Suprapubic skin (tissue), 4 donors: Measurements from ENCODE around the gene KRT75. TPM values are rescaled to one million over a fixed set of nuclear protein-coding genes. Genes with fewer than 3 reads are reported as not detected.

Experiments
- DNase-seq, 2 donors: peaks; one replicate each; pipeline ENCODE4 v3.0.0-alpha.2; 2019; ENCODE audit warnings: low spot score in 2 of 2
- H3K27ac ChIP-seq: fragments of 200-600 bp; sonication (generic); one replicate; pipeline ENCODE4 v1.5.1; 2019
- H3K27me3 ChIP-seq: fragments of 200-600 bp; sonication (generic); one replicate; pipeline ENCODE4 v1.5.1; 2019
- H3K36me3 ChIP-seq: fragments of 200-600 bp; sonication (generic); one replicate; pipeline ENCODE4 v1.5.1; 2019
- H3K4me1 ChIP-seq: fragments of 200-600 bp; sonication (generic); one replicate; pipeline ENCODE4 v1.5.1; 2019
- H3K4me3 ChIP-seq: fragments of 200-600 bp; sonication (generic); one replicate; pipeline ENCODE4 v1.5.1; 2019; ENCODE audit warnings: mild to moderate bottlenecking
- H3K9me3 ChIP-seq: fragments of 200-600 bp; sonication (generic); one replicate; pipeline ENCODE4 v1.5.1; 2019
- CTCF ChIP-seq, 2 donors: fragments of 200-600 bp in 1 of 2; fragments of 450-650 bp in 1 of 2; sonication (generic) in 1 of 2; IDR thresholded peaks; one replicate each; pipeline ENCODE4 v1.5.1; 2016 to 2019; ENCODE audit warnings: antibody characterized with exemption in 2 of 2, mild to moderate bottlenecking in 1 of 2, moderate library complexity in 1 of 2
- EP300 ChIP-seq: sonication (generic); formaldehyde crosslinking; IDR thresholded peaks from one replicate; pipeline ENCODE4 v1.6.1; 2017; ENCODE audit warnings: antibody characterized with exemption
- POLR2A ChIP-seq, 2 donors: fragments of 450-650 bp; IDR thresholded peaks; one replicate each; pipeline ENCODE4 v1.6.1; 2017; ENCODE audit warnings: antibody characterized with exemption in 2 of 2, mild to moderate bottlenecking in 2 of 2, moderate library complexity in 2 of 2
- POLR2AphosphoS5 ChIP-seq, 3 donors: sonication (generic); formaldehyde crosslinking; IDR thresholded peaks; one replicate each; pipeline ENCODE4 v1.6.1; 2017; ENCODE audit warnings: antibody characterized with exemption in 3 of 3
- WGBS: methylation state at CpG from one replicate; pipeline ENCODE4 v1.1.5; 2018; 5-methylcytosine and 5-hydroxymethylcytosine counted together
- total RNA-seq, 4 donors: library from RNA; depleted of rRNA; stranded (reverse); fragments of >200 nt; gene quantifications; one replicate each; pipeline ENCODE4 v1.1.0, GENCODE V29; 2016

The KRT75 gene
- 10 to 100 TPM in 3 of 4 donors, 1 to 10 TPM in 1; 3.3 to 67.9 (median 21.2) TPM for total RNA-seq

GRCh38 chr12:52434081-52434733 is at the start of gene KRT75:
Gene KRT75 (minus strand): TSS chr12:52434371. CDS start chr12:52434304, 67 bp downstream.
- peak in 1 of 2 donors; percentile 71 for DNase-seq
- Histone ChIP-seq H3K9me3 (no peaks in the 10 kb centered on the region), H3K36me3 (no peaks in the 10 kb centered on the region), H3K27me3 (peaks cover 33% of the 10 kb centered on the region), H3K27ac (peak within 1 kb of the TSS; percentile 33), H3K4me3 (no peak within 1 kb of the TSS), H3K4me1 (peaks cover 14% of the 10 kb centered on the region)
- WGBS = 79% methylated on average over 17 of the region's 20 CpGs
- TF ChIP-seq EP300 (no peak), POLR2AphosphoS5 (IDR thresholded peaks at IDR 0.05) (no peak), POLR2A (IDR thresholded peaks at IDR 0.05) (no peak), CTCF (IDR thresholded peaks at IDR 0.05) (no peak)

GRCh38 chr12:52480073-52480472 is 45.9 kb upstream of the KRT75 start:
- Histone ChIP-seq H3K27ac (no peak overlapping the region), H3K27me3 (no peaks in the 10 kb centered on the region), H3K4me3 (no peak overlapping the region), H3K9me3 (no peaks in the 10 kb centered on the region), H3K36me3 (no peaks in the 10 kb centered on the region), H3K4me1 (no peaks in the 10 kb centered on the region)
- TF ChIP-seq POLR2A (IDR thresholded peaks at IDR 0.05) (no peak), POLR2AphosphoS5 (IDR thresholded peaks at IDR 0.05) (no peak), CTCF (IDR thresholded peaks at IDR 0.05) (no peak), EP300 (no peak)
- 69% methylated on average over 3 of the region's 3 CpGs for WGBS
- DNase-seq = no peak

GRCh38 chr12:52477651-52478050 is 43.5 kb upstream of the KRT75 start:
- TF ChIP-seq POLR2AphosphoS5 (IDR thresholded peaks at IDR 0.05) (no peak), CTCF (IDR thresholded peaks at IDR 0.05) (no peak), EP300 (no peak), POLR2A (IDR thresholded peaks at IDR 0.05) (no peak)
- WGBS = 97% methylated on average over 2 of the region's 2 CpGs
- Histone ChIP-seq H3K4me1 (no peaks in the 10 kb centered on the region), H3K27ac (no peak overlapping the region), H3K36me3 (no peaks in the 10 kb centered on the region), H3K27me3 (no peaks in the 10 kb centered on the region), H3K4me3 (no peak overlapping the region), H3K9me3 (no peaks in the 10 kb centered on the region)
- no peak for DNase-seq

- TF ChIP-seq CTCF (IDR thresholded peaks at IDR 0.05) (no peak), EP300 (no peak), POLR2A (IDR thresholded peaks at IDR 0.05) (no peak), POLR2AphosphoS5 (IDR thresholded peaks at IDR 0.05) (no peak)
- H3K4me3 ChIP-seq = no peak overlapping the region
- H3K27me3 ChIP-seq = no peaks in the 10 kb centered on the region
- DNase-seq = no peak
- no peak overlapping the region for H3K27ac ChIP-seq
- 94% methylated on average over 2 of the region's 2 CpGs for WGBS
- no peaks in the 10 kb centered on the region for H3K36me3 ChIP-seq
- no peaks in the 10 kb centered on the region for H3K4me1 ChIP-seq
- H3K9me3 ChIP-seq = no peaks in the 10 kb centered on the region
Observed at GRCh38 chr12:52474212-52474611, 40.0 kb upstream of the KRT75 start.

- no peak within 1 kb of the TSS for H3K4me3 ChIP-seq
- TF ChIP-seq POLR2A (IDR thresholded peaks at IDR 0.05) (no peak), CTCF (IDR thresholded peaks at IDR 0.05) (no peak), POLR2AphosphoS5 (IDR thresholded peaks at IDR 0.05) (no peak), EP300 (no peak)
- no peak within 1 kb of the TSS for H3K27ac ChIP-seq
- no peaks in the 10 kb centered on the region for H3K27me3 ChIP-seq
- no peak for DNase-seq
- 46% methylated on average over 4 of the region's 4 CpGs for WGBS
- H3K9me3 ChIP-seq = no peaks in the 10 kb centered on the region
- no peaks in the 10 kb centered on the region for H3K4me1 ChIP-seq
- H3K36me3 ChIP-seq = no peaks in the 10 kb centered on the region
Observed at GRCh38 chr12:52473768-52474167, 39.6 kb upstream of the KRT75 start, which contains the start of gene KRT6C. Gene KRT6C (minus strand): TSS chr12:52473805. CDS start chr12:52473737, 68 bp downstream.
